Activated T-cell treated with anti-CD3 and anti-CD28 coated beads for 1 hour (primary cell): ENCODE results near the gene CALML4.
"Not testable (repeated sequence)": the region's sequence is repeated elsewhere in the genome, so short reads cannot be mapped to it uniquely, and the experiment has no call there.

Experiments used
- DNase-seq: peaks from one replicate; pipeline ENCODE4 v3.0.0-alpha.2; 2020; ENCODE audit warnings: low read depth

CALML4 gene

DNA sequence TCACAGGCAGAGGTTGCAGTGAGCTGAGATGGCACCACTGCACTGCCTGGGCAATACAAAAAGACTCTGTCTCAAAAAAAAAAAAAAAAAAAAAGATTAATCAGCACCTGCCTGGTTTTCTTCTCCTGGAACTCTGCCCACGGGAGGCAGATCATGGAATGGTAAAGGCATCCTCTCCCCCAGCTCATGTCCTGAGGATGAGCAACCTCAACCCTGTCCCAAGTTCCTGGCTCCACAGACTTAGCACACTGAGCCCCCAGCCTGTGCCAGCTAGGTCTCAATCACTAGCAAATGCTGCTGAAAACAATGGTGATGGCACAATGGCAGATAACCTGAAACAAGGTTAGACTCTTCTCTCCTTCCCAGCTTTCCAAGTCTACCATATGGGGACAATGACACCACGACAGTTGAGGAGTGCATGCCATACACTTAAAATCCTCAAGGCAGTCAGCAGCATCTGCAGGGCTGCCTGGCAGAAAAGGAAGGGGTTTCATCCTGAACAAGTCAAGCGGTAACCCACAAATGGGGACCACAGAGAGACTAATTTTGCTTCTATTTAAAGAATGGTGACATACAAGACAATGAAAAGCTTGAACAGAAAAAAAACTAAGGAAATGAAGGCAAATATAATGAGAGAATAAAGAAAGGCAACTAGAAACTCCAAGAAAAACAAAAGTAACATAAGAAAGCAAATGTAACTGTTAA is 19.6 kb upstream of the CALML4 start:
- no peak for DNase-seq

DNA sequence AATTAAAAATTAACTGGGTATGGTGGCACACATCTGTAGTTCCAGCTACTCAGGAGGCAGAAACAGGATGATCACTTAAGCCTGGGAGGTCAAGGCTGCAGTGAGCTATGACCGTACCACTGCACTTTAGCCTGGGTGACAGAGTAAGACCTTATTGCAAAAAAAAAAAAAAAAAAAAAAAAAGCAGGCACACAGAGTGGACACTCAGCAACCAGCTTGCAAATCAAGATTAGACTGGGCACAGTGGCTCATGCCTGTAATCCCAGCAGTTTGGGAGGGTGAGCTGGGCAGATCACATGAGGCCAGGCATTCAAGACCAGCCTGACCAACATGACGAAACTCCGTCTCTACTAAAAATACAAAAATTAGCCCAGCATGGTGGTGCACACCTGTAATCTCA is 19.0 kb upstream of the CALML4 start:
- DNase-seq: no peak

DNA sequence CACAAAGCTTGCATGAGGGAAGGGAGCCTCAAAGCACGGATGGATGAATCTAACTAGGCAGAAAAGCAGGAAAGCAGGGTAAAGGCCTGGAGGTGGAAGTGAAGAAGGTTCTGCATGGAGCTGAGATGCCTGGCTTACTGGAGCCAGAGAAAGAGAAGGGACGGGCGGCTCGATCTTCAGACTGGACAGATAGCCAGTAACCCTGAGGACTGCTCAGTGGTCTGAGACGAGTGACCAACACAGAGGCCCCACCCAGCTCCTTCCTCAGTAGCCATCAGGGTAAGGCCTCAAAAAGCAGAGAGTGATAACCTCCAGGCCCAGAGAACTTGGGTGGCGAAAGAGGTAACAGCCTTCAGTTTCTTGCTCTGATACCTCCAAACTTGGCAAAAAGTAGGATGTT is 18.0 kb upstream of the CALML4 start:
- no peak for DNase-seq

DNA sequence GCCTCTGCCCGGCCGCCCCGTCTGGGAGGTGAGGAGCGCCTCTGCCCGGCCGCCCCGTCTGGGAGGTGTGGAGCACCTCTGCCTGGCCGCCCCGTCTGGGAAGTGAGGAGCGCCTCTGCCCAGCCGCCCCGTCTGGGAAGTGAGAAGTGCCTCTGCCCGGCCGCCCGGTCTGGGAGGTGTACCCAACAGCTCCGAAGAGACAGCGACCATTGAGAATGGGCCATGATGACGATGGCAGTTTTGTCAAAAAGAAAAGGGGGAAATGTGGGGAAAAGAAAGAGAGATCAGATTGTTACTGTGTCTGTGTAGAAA is 17.3 kb upstream of the CALML4 start:
- not testable (repeated sequence) for DNase-seq

DNA sequence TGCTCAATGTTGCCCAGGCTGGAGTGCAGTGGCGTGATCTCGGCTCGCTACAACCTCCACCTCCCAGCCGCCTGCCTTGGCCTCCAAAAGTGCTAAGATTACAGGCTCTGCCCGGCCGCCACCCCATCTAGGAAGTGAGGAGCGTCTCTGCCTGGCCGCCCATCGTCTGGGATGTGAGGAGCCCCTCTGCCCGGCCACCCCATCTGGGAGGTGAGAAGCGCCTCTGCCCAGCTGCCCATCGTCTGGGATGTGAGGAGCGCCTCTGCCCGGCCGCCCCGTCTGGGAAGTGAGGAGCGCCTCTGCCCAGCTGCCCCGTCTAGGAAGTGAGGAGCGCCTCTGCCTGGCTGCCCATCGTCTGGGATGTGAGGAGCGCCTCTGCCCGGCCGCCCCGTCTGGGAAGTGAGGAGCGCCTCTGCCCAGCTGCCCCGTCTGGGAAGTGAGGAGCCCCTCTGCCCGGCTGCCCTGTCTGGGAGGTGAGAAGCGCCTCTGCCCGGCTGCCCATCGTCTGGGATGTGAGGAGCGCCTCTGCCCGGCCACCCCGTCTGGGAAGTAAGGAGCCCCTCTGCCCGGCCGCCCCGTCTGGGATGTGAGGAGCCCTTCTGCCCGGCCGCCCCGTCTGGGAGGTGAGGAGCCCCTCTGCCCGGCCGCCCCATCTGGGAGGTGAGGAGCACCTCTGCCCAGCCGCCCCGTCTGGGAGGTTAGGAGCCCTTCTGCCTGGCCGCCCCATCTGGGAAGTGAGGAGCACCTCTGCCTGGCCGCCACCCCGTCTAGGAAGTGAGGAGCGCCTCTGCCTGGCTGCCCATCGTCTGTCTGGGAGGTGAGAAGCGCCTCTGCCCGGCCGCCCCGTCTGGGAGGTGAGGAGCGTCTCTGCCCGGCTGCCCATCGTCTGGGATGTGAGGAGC is 16.6 kb upstream of the CALML4 start:
- not testable (repeated sequence) for DNase-seq

DNA sequence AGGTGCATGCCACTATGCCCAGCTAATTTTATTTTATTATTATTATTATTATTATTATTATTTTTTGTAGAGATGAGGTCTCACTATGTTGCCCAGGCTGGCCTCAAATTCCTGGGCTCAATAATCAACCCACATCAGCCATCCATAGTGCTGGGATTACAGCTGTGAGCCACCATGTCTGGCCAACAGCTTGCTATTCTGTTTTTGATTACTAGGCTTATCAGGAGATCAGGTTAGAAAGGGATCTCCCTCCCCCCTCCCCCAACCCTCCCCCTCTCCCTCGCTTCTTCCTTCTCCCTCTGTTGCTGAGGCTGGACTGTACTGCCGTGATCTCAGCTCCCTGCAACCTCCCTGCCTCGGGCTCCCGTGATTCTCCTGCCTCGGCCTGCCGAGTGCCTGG is 15.8 kb upstream of the CALML4 start:
- no peak for DNase-seq

GRCh38 chr15:68220489-68220888 is 15.4 kb upstream of the CALML4 start:
- no peak for DNase-seq

DNA sequence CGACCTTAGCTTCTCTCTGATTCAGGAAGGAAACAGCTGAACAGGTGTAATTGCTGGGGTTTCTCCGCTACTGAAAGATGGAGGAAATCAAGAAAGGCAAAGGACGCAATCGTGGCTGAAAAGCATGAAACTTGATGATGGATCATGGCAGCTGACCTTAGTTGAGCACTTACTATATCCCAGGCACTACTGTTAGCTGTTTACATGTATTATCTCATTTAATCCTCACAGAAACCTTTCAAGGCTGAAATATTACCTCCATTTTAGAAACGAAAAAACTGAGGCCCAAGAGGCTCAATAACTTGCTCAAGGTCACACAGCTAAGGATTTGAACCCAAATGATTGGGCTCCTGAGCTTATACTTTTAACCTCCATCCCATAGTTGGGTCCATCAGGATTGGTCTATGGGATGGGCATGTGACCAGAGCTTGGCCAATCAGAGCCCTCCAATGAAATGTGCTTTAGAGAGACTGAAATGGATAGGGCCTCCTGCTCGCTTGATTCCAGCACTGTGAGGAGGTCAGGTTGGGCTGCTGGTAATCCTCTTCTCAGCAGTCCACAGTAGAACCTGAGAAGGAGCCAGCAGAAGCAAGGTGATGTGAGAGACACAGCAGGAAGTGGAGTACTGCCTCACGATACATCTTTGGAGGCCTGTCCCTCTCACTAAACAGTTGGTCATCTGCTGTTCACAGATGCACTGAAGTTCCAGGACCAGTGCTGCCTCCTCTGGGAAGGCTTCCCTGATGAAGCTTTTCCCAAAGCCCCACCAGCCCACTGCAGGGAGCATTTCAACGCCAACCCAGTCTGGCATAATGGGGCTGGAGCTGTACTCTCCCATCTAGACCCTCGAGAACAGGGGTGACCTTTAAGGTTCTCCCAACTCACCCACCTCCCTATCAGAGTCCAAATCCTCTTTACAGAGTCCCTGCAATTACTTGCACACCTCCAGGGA is 14.0 kb upstream of the CALML4 start:
- no peak for DNase-seq

DNA sequence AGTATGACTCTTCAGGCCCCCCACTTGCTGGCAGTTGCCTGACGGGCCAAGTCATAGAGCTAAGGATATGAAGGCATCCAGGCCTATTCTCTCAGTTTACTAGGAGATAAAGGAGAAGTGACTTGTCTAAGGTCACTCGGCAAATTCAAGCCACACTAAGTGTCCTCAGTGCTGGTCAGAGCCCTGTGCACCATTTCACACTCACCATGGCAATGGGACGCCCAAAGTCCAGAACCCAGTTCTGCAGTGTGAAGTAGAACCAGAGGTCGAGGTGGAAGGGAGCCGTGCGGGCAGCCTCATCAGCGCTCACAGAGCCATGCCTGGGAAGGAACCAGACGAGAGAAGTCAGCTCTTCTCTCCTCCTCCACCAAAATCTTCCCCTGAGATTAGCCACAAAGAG is 13.2 kb upstream of the CALML4 start:
- no peak for DNase-seq

DNA sequence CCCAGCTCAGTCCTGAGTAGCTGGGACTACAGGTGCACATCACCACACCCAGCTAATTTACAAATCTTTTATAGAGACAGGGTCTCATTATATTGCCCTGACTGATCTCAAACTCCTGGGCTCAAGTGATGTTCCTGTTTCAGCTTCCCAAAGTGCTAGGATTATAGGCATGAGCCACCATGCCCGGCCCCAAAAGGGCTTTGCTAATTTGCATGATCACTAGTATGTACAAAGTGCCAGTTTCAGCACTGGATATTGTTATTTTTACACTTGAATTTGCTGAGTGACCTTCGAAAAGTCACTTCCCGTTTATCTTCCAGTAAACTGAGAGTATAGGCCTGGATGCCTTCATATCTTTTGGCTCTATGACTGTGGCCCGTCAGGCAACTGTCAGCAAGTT is 12.2 kb upstream of the CALML4 start:
- DNase-seq: no peak

- no peak for DNase-seq
Measured at GRCh38 chr15:68214838-68215254, 9.7 kb upstream of the CALML4 start.

- DNase-seq: no peak
Measured at GRCh38 chr15:68213991-68214837, 9.1 kb upstream of the CALML4 start.

DNA sequence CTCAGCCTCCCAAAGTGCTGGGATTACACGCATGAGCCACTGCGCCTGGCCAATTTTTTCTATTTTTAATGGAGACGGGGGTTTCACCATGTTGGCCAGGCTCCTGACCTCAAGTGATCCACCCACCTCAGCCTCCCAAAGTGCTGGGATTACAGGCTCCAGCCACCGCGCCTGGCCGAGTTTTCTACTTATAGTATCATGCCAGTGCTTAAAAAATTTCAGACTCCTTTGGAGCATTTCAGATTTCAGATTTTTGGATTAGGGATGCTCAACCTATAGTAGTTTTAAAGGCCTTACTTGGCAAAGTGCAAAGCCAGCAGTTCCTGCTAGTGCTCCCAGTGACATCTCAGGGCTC is 8.3 kb upstream of the CALML4 start:
- not testable (repeated sequence) for DNase-seq

GRCh38 chr15:68211656-68212320 is 6.7 kb upstream of the CALML4 start:
- no peak for DNase-seq

- DNase-seq: peak; percentile 37
Measured at GRCh38 chr15:68210821-68211655, 5.9 kb upstream of the CALML4 start.

DNA sequence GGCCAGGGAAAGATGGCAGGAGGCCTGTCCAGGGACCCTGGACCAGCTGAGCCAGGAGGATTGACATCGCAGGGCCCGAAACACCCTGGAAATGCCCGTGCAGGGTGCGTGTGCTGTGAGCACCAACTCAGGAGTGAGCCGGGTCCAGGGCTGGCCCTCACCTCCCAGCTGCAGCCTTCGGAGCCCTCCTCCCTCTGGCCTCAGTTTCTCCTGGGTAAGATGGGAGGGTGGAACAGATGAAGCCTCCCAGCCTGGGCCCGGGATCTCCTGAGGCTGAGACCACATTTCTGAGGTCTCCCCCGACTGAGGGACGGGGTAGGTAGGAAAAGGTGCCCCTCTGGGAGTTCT is 5.3 kb upstream of the CALML4 start:
- DNase-seq: no peak

DNA sequence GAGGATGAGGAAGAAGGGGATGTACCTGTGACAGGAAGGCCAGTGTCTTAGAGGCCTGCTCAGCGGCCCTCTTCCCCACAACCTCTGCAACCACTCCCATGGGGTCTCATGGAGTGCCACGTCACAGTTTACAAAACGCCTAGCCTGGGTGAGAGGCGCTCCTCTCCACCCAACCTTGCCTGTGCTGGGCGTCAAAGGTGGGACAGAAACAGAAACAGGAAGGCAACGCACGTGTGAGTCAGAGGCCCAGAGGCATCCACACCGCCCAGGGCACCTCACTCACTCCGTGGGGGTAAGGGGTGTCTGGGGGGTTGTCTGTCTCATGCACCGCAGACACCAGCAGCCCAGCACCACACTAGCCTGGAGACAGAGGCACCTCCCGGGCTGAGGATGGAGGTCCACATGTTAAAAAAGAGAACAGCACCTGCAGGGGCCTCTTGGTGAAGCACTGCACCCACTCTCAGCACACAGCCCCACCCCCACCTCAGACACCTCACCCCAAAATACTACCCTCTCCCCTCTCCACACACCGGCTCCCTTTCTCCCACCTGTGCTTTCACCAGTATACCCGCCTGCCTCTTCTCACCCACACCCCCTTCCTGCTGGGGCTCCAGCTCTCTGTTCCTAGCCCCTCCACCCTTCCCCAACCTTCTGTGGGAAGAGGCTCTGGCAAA is 4.7 kb upstream of the CALML4 start:
- no peak for DNase-seq

GRCh38 chr15:68209272-68209671 is 4.1 kb upstream of the CALML4 start:
- DNase-seq: no peak

- DNase-seq: no peak
Measured at GRCh38 chr15:68208636-68209240, 3.6 kb upstream of the CALML4 start.
